Measurements from ENCODE around the gene RNFT2.

GRCh38 chr12:116722245-116722644, 15.9 kb upstream of the RNFT2 start:
- TF ChIP-seq CTCF (IDR thresholded peaks at IDR 0.05) (no peak), EP300 (IDR thresholded peaks at IDR 0.05) (no peak)

Data from gastroesophageal sphincter (tissue), 3 donors.